Right ventricle myocardium superior (tissue), 1 donor: ENCODE measurements around the gene OR52E2. TPM values are rescaled to one million over a fixed set of nuclear protein-coding genes. Genes with fewer than 3 reads are reported as not detected.
"Not testable (repeated sequence)": the region's sequence is repeated elsewhere in the genome, so short reads cannot be mapped to it uniquely, and the experiment has no call there.

Experiments used
- ATAC-seq: fragments of 200-7000 bp; cut with Tn5 transposase; one replicate; pipeline ENCODE4 v1.9.1; 2020; ENCODE audit warnings: mild to moderate bottlenecking; ENCODE audit not compliant: poor library complexity
- DNase-seq: peaks from one replicate; pipeline ENCODE4 v3.0.0-alpha.2; 2020
- intact Hi-C: fragments of 100-400 bp; cut with DNase I; formaldehyde crosslinking; loops from one replicate; pipeline ENCODE4 v1.11.2; 2022
- long read RNA-seq: library from polyadenylated mRNA; unstranded; transcript quantifications from one replicate; pipeline ENCODE4 v2.0.0, GENCODE V29; 2021
- total RNA-seq: library from RNA; stranded (reverse); fragmentation: NEBNext Ultra II Directional; extraction: Animal tissue kit (Norgen Biotek cat#: 25700); gene quantifications from one replicate; pipeline ENCODE4 v1.2.1, GENCODE V29; 2021
- donor health status: DM: no; HTN: yes; CAD: no; lungs with severe emphysema.

The OR52E2 gene
- total RNA-seq, result not detected
- long read RNA-seq, result 0 reads

GRCh38 chr11:5059391-5059790 lies at the start of gene OR52E2:
Gene OR52E2 (minus strand): TSS chr11:5059627. CDS start chr11:5059627, 0 bp downstream.
- intact Hi-C loops, result no loop called here
- ATAC-seq (no peak), DNase-seq (no peak)

DNA sequence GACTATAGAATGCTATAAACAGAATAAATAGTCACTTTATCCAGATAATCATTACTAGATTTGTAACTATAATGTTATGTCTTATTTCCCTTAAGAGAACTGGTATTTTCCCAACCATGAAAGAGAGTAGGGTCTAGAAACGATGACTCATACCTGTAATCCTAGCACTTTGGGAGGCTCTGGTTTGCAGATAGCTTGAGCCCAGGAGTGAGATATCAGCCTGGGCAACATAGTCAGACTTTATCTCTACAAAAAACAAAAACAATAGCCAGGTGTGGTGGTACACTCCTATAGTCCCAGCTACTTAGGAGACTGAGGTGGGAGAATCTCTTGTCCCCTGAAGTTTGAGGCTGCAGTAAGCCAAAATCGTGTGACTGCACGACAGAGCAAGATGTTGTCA lies 47.9 kb upstream of the OR52E2 start:
- intact Hi-C loops, result no loop called here

DNA sequence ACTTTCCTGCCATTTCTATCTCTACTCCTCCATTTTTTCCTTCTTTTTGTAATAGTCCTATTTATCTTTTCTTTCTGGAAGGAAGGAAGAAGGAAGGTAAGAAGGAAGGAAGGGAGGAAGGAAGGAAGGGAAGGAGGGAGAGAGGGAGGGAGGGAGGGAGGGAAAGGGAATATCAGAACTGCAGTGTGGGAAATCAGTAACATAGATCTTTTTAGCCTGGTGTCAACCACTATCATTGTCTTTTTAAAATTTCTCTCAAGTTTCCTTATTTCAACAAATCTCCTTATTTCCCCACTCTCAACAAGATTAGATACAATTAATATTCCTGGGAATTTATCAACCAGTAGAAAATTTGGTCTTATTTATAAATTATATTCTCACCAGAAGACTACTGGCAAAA lies 43.6 kb upstream of the OR52E2 start:
- ATAC-seq (no peak), DNase-seq (no peak)
- intact Hi-C loops, result no loop called here

More for the DNA sequence above, 47.9 kb upstream of the OR52E2 start:
- DNase-seq, result no peak
- ATAC-seq, result no peak

DNA sequence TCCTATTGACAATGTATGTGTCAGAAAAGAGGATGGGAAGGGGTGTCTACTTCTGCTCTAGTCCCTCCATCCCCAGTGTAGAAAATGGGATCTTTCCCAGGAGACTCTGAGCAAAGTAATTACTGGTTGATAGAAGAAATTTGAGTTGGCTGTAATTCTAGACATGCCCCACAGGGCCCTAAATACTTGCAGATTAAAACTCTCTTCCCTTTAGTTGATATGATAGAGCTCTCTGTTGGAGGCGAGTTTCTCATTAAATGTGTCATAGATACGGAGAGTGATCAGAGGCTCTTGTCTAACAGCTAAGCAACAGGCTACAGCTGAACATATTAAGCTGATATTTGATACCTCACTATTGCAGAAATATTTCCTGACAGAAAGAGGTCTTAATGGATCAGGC lies 42.8 kb upstream of the OR52E2 start:
- DNase-seq (no peak), ATAC-seq (no peak)
- intact Hi-C loops, result no loop called here

DNA sequence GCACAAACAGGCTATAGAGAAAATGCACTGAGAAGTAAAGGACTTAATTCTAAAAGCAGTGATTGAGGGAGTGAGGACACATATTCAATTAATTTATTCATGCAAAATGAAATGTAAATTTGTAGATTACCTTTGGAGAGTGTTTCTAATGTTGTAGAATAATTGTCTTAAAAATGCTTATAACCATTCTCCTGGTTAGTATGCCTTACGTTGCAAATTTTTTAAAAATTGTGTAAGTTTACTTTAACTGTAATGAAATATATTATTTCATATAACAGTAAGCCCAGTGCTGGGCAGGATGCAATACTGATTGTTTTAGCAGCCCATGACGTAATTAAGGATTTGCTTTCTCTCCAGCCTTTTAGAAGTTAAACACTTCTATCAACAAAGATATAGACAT lies 36.6 kb upstream of the OR52E2 start:
- no peak for DNase-seq
- intact Hi-C loops, result no loop called here
- ATAC-seq, result no peak

DNA sequence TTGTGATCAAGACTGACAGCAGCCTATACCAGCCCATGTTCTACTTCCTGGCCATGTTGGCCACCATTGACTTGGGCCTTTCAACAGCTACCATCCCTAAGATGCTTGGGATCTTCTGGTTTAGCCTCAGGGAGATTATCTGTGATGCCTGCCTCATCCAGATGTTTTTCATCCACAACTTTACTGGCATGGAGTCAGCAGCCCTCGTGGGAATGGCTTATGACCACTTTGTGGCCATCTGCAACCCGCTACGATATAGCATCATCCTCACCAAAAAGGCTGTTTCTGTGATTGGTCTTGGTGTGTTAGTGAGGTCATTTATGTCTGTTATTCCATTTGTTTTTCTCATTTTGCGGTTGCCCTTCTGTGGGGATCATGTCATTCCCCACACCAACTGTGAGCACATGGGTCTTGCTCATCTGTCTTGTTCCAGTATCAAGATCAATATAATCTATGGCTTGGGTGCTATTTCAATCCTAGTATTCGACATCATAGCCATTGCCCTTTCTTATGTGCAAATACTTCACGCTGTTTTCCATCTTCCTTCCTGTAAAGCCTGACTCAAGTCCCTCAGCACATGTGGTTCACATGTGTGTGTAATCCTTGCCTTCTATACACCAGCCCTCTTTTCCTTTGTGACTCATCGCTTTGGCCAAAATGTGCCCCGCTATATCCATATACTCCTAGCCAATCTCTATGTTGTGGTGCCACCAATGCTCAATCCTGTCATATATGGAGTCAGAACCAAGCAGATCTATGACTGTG lies 33.6 kb upstream of the OR52E2 start:
- no peak for ATAC-seq
- no peak for DNase-seq
- intact Hi-C loops, result no loop called here

GRCh38 chr11:5090668-5091067 lies 31.2 kb upstream of the OR52E2 start:
- intact Hi-C loops, result no loop called here
- ATAC-seq (no peak), DNase-seq (no peak)

- no peak for DNase-seq
- no peak for ATAC-seq
- intact Hi-C loops, result no loop called here
Measured at GRCh38 chr11:5088556-5088955, 29.1 kb upstream of the OR52E2 start.

GRCh38 chr11:5083602-5084001 lies 24.2 kb upstream of the OR52E2 start:
- no peak for ATAC-seq
- intact Hi-C loops, result no loop called here
- no peak for DNase-seq

GRCh38 chr11:5081405-5081804 lies 22.0 kb upstream of the OR52E2 start:
- intact Hi-C loops, result no loop called here
- DNase-seq (no peak), ATAC-seq (no peak)

DNA sequence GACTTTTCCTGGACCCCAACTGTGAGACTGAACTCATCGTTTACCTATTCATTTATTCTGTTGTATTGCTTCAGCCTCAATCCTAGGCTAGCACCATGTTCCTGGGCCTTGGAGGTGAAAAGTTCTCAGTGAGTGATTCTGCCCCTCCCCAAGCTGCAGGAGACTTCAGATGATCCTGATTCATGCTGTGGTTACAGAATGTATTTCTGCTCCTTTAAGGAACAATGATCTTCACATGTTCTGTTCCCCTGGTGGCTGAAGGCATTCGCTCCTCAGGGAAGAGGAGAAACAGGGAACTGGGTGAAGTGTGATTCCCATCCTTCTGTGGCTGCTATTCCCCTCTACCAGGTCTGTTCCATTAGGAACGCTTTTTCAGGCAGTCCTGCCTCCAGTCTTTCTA lies 12.4 kb upstream of the OR52E2 start:
- DNase-seq (no peak), ATAC-seq (no peak)
- intact Hi-C loops, result no loop called here

DNA sequence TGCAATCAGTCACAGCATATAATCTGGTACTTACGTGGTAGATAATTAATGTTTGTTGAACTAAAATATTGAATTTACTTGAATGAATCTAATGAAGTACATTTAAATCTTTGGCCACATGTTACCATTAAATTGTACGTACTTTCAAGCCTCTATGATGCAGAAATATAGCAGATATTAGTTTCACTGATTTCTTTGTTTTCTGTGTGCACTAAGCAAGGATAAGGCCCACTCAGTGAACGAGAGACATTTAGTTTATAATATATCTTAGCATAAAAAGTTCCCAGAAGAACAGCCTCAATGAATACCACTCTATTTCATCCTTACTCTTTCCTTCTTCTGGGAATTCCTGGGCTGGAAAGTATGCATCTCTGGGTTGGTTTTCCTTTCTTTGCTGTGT lies 9.8 kb upstream of the OR52E2 start, which contains the start of gene OR52E1:
OR52E1 (plus strand) TSS at position 301 of the 400 bp plus-strand sequence.
- intact Hi-C loops, result no loop called here
- DNase-seq, result no peak
- ATAC-seq, result no peak

DNA sequence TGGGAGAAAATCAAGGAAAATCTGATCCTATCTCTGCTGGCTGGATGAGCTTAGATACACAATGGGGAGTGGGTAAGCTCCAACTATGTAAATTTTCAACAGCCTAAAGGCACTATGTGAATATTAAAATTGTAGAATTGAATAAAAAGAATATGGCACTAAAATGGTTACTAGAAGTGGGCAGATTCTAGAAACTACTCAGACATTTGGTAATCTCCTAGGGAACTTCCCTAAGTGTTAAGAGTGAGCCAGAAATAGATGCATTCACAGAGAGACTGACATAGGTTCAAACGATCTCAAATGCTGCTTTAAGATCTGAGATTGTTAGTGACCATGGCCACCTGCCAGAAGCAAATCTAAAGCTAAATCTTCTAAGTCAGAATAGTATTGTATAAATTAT lies 5.6 kb upstream of the OR52E2 start:
- ATAC-seq, result no peak
- intact Hi-C loops, result no loop called here
- no peak for DNase-seq

GRCh38 chr11:5058679-5059078 lies 748 bp downstream of the OR52E2 start:
- intact Hi-C loops, ATAC-seq, DNase-seq: not testable (repeated sequence)

DNA sequence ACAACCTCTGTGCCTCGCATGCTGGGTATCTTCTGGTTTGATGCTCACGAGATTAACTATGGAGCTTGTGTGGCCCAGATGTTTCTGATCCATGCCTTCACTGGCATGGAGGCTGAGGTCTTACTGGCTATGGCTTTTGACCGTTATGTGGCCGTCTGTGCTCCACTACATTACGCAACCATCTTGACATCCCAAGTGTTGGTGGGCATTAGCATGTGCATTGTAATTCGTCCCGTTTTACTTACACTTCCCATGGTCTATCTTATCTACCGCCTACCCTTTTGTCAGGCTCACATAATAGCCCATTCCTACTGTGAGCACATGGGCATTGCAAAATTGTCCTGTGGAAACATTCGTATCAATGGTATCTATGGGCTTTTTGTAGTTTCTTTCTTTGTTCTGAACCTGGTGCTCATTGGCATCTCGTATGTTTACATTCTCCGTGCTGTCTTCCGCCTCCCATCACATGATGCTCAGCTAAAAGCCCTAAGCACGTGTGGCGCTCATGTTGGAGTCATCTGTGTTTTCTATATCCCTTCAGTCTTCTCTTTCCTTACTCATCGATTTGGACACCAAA lies 12.6 kb downstream of the OR52E2 start:
- intact Hi-C loops, result no loop called here
- no peak for DNase-seq
- no peak for ATAC-seq

DNA sequence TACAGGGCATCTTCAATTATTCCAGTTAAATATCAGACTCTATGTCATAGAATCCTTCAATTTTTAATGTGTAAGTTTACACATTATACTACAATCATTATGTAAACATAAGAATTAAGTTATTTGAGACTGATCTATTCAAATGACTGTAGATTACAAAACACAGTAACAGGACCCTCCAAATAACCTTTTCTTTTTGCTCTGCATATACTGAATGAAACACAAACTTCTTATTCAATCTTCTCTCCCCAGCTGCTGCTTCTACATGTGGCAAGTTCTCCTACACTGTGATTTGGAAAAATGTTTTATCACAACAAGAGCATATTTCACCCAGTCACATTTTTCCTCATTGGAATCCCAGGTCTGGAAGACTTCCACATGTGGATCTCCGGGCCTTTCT lies 13.2 kb downstream of the OR52E2 start, which contains the start of gene OR52J3:
OR52J3 (plus strand) TSS at position 301 of the 400 bp plus-strand sequence; CDS start at position 301, 0 bp downstream.
- ATAC-seq, result no peak
- no peak for DNase-seq
- intact Hi-C loops, result no loop called here

- intact Hi-C loops, result no loop called here
- DNase-seq, result no peak
- ATAC-seq, result no peak
Measured at GRCh38 chr11:5043380-5043779, 16.0 kb downstream of the OR52E2 start.

GRCh38 chr11:5042091-5042490 lies 17.3 kb downstream of the OR52E2 start:
- DNase-seq (no peak), ATAC-seq (no peak)
- intact Hi-C loops, result no loop called here

DNA sequence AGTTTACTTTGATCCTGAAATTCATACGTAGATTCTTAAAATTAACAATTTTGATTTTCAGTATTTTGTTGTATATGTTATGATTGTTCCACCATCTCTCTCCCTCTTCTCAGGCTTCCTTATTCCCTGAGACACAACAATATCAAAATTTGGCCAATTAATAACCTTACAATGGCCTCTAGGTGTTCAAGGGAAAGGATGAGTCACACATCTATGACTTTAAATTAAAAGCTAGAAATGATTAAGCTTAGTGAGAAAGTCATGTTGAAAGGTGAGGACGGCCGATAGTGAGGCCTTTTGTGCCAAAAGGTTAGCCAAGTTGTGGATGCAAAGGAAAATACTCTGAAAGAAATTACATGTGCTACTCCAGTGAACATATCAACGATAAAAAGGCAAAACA lies 18.6 kb downstream of the OR52E2 start:
- intact Hi-C loops, result no loop called here
- ATAC-seq (no peak), DNase-seq (no peak)

GRCh38 chr11:5038341-5038740 lies 21.1 kb downstream of the OR52E2 start:
- no peak for DNase-seq
- ATAC-seq, result no peak
- intact Hi-C loops, result no loop called here
